A549 (cell line): ENCODE data around the gene PBX1. TPM values are rescaled to one million over a fixed set of nuclear protein-coding genes. Genes with fewer than 3 reads are reported as not detected.
A peak's percentile ranks its signal among the peaks of the same experiment; 100 is the strongest.

Source experiments
- ATAC-seq, 2 experiments: fragments of 200-7000 bp in 1 of 2; fragments of >200 bp in 1 of 2; cut with Nextera tagmentation in 1 of 2; cut with Tn5 transposase in 1 of 2; 3 replicates each; pipeline versions ENCODE4 v1.8.0 to v1.9.1; 2018 to 2020; ENCODE audit warnings: mild to moderate bottlenecking in 1 of 2, moderate library complexity in 1 of 2
- CTCF ChIA-PET: fragments of 300-600 bp; sonication (Branson Sonifier 250); formaldehyde crosslinking; extraction: SDS; loops from one replicate; lab custom pipeline; 2021; ENCODE audit warnings: antibody characterized with exemption, inconsistent platforms; lab: Yijun Ruan, JAX
- POLR2A ChIA-PET: fragments of 350-600 bp; formaldehyde crosslinking; extraction: SDS; loops from one replicate; lab custom pipeline; 2021; ENCODE audit warnings: antibody characterized with exemption, inconsistent platforms; lab: Yijun Ruan, JAX
- DNase-seq, 2 experiments: peaks; one replicate each; pipeline versions ENCODE4 v3.0.0 to v3.0.0-alpha.2; 2011 to 2016; ENCODE audit warnings: low read depth in 1 of 2, low spot score in 1 of 2
- FAIRE-seq: peaks from 2 replicates; lab custom pipeline; 2011; peaks lifted over from hg19 to GRCh38; lab: Jason Lieb, UNC
- H3K27ac ChIP-seq, 2 experiments: fragments of >200 bp; sonication (Bioruptor Twin); formaldehyde crosslinking; 3 replicates each; pipeline ENCODE4 v1.5.1; 2016 to 2017
- H3K4me1 ChIP-seq: fragments of >200 bp; sonication (Bioruptor Twin); formaldehyde crosslinking; 3 replicates; pipeline ENCODE4 v1.6.1; 2016
- H3K4me2 ChIP-seq: fragments of >200 bp; sonication (Bioruptor Twin); formaldehyde crosslinking; 3 replicates; pipeline ENCODE4 v1.6.1; 2016
- H3K4me3 ChIP-seq: fragments of >200 bp; sonication (Bioruptor Twin); formaldehyde crosslinking; 3 replicates; pipeline ENCODE4 v1.5.1; 2016
- H3K9me3 ChIP-seq: fragments of >200 bp; sonication (Bioruptor Twin); formaldehyde crosslinking; 3 replicates; pipeline ENCODE4 v1.6.1; 2016
- BHLHE40 ChIP-seq: IDR thresholded peaks from 2 replicates; pipeline ENCODE4 v1.6.1; 2012; ENCODE audit warnings: low read depth, low read length, inconsistent platforms
- CBX2 ChIP-seq: fragments of 200-600 bp; sonication (generic); IDR thresholded peaks from 2 replicates; pipeline ENCODE4 v1.6.1; 2016; ENCODE audit warnings: low read depth, mild to moderate bottlenecking, borderline replicate concordance
- CHD2 ChIP-seq: fragments of 150-350 bp; IDR thresholded peaks from 2 replicates; pipeline ENCODE4 v1.6.1; 2014; ENCODE audit warnings: low read length; ENCODE audit not compliant: partially characterized antibody
- CTCF ChIP-seq: fragments of >200 bp; sonication (Bioruptor Twin); formaldehyde crosslinking; IDR thresholded peaks from 3 replicates; pipeline ENCODE4 v1.5.1; 2016
- EP300 ChIP-seq, 2 experiments: fragments of >200 bp; sonication (Bioruptor Twin); formaldehyde crosslinking; IDR thresholded peaks; 2 replicates in 1 of 2; 3 replicates in 1 of 2; pipeline ENCODE4 v1.6.1; 2016 to 2017
- ESRRA ChIP-seq: fragments of 150-350 bp; IDR thresholded peaks from 2 replicates; pipeline ENCODE4 v1.6.1; 2014; ENCODE audit warnings: mild to moderate bottlenecking, low read length, borderline replicate concordance
- JUN ChIP-seq, 2 experiments: fragments of >200 bp; sonication (Bioruptor Twin); formaldehyde crosslinking; IDR thresholded peaks; 2 replicates in 1 of 2; 3 replicates in 1 of 2; pipeline ENCODE4 v1.6.1; 2016 to 2017
- KDM1A ChIP-seq: fragments of 200-600 bp; sonication (generic); IDR thresholded peaks from 2 replicates; pipeline ENCODE4 v1.6.1; 2016; ENCODE audit warnings: low read depth, mild to moderate bottlenecking
- KDM5A ChIP-seq: fragments of 200-600 bp; sonication (generic); IDR thresholded peaks from 2 replicates; pipeline ENCODE4 v1.6.1; 2016; ENCODE audit warnings: antibody characterized with exemption, mild to moderate bottlenecking
- NR3C1 ChIP-seq: fragments of >200 bp; sonication (Bioruptor Twin); formaldehyde crosslinking; IDR thresholded peaks from 3 replicates; pipeline ENCODE4 v1.6.1; 2017
- POLR2AphosphoS2 ChIP-seq: conservative IDR thresholded peaks from 2 replicates; pipeline ENCODE4 v1.6.1; 2012; ENCODE audit warnings: low read length, improper control_type of control experiment, inconsistent platforms
- RAD21 ChIP-seq, 2 experiments: fragments of >200 bp in 1 of 2; sonication (Bioruptor Twin) in 1 of 2; formaldehyde crosslinking in 1 of 2; IDR thresholded peaks in 1 of 2; conservative IDR thresholded peaks in 1 of 2; 2 replicates in 1 of 2; 3 replicates in 1 of 2; pipeline ENCODE4 v1.6.1; 2012 to 2018; ENCODE audit warnings: inconsistent platforms in 1 of 2
- RARB ChIP-seq: fragments of 250-450 bp; sonication (Bioruptor Pico); IDR thresholded peaks from 2 replicates; pipeline ENCODE4 v1.8.0; 2021; ENCODE audit warnings: mild to moderate bottlenecking, moderate library complexity
- RFX5 ChIP-seq: fragments of 450-650 bp; IDR thresholded peaks from 2 replicates; pipeline ENCODE4 v1.7.1; 2014; ENCODE audit warnings: antibody characterized with exemption, mild to moderate bottlenecking, moderate library complexity
- RNF2 ChIP-seq: fragments of 200-600 bp; sonication (generic); IDR thresholded peaks from 2 replicates; pipeline ENCODE4 v1.6.1; 2016; ENCODE audit warnings: low read depth, mild to moderate bottlenecking, antibody characterized with exemption, moderate library complexity, borderline replicate concordance
- SMC3 ChIP-seq: fragments of >200 bp; sonication (Bioruptor Twin); formaldehyde crosslinking; IDR thresholded peaks from 3 replicates; pipeline ENCODE4 v1.6.1; 2018; ENCODE audit warnings: inconsistent platforms
- TP53 ChIP-seq: fragments of 250-450 bp; sonication (Bioruptor Pico); IDR thresholded peaks from 2 replicates; pipeline ENCODE4 v1.5.0; 2021; ENCODE audit warnings: mild to moderate bottlenecking, moderate library complexity
- ZNF302 ChIP-seq: fragments of 250-450 bp; sonication (Bioruptor Pico); IDR thresholded peaks from 2 replicates; pipeline ENCODE4 v1.9.0; 2021; ENCODE audit warnings: inconsistent platforms, mild to moderate bottlenecking, moderate library complexity
- ZSCAN20 ChIP-seq: fragments of 250-450 bp; sonication (Bioruptor Pico); IDR thresholded peaks from 2 replicates; pipeline ENCODE4 v1.8.0; 2022; ENCODE audit warnings: mild to moderate bottlenecking, moderate library complexity
- WGBS: methylation state at CpG from one replicate; pipeline ENCODE4 v1.1.6; 2017; ENCODE audit errors: missing lambda C conversion rate; 5-methylcytosine and 5-hydroxymethylcytosine counted together
- polyA plus RNA-seq, 4 experiments: library from polyadenylated mRNA; depleted of rRNA in 3 of 4; stranded (reverse); fragments of >200 nt; fragmentation: RNase III in 1 of 4; extraction: RNeasy Plus Mini Kit Qiagen cat#74134 plus additional on column Dnase treatment in 1 of 4; gene quantifications; 2 replicates in 3 of 4; 3 replicates in 1 of 4; pipeline ENCODE4 v1.2.3, GENCODE V29; 2011 to 2017
- TF ChIP-seq, protein P1 (sequence below): fragments of 150-350 bp; IDR thresholded peaks from 2 replicates; pipeline ENCODE4 v1.6.1; 2014; ENCODE audit warnings: low read depth, mild to moderate bottlenecking, low read length
- TF ChIP-seq, protein P2 (sequence below): fragments of 200-600 bp; sonication (generic); IDR thresholded peaks from 2 replicates; pipeline ENCODE4 v1.6.1; 2016; ENCODE audit warnings: antibody characterized with exemption, mild to moderate bottlenecking, moderate library complexity
- TF ChIP-seq, protein P3 (sequence below): fragments of 250-450 bp; sonication (Bioruptor Pico); IDR thresholded peaks from 2 replicates; pipeline ENCODE4 v1.5.0; 2020; ENCODE audit warnings: low read depth, mild to moderate bottlenecking, moderate library complexity

PBX1 gene
- polyA plus RNA-seq, 2 of the 4 experiments (the other 2 are of a cell fraction) = 47.8 to 61.5 TPM

DNA sequence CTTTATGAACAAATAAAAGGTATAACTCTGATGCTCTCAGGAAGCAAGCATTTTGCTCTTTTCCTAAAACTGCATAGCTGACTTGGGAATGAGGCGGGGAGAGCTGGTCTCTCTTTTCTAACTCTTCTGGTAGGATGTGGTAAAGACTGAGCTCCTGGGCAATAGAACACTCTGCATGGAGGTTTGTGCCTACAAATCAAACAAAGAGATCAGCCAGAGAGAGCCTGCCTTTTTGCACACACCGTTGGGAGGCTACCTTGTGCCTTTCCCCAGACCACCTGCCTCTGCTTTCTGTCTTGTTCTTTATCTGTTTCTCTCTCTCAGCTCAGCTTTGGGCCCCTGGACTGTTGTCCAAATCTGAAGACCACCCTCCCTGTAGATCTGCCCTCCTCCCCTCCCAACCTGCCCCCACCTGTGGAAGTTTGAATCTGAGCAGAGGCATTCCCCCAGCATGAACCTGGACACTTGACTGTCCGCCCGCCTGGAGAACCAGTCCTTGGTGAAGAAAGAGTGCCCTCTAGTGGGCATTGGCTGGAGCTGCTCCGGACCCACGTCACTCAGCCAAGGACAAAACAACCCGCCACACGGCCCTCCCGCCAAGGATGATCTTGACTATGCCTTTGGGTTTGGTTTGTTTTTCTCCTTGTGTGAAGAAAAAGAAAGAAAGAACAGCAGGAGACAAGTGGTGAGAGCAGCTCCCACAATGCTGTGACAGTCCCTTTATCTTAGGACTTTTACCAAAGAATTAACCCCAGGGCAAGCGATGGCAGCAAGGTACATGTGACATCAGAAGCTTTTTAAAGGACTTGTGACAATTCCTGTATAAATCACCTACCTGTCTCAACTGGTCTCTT, 228.2 kb downstream of the PBX1 start:
- DNase-seq = peak; percentile 85 to 88
- Histone ChIP-seq H3K9me3 (no peaks in the 10 kb centered on the region), H3K4me2 (peak overlapping the region; percentile 54), H3K4me3 (no peak overlapping the region), H3K4me1 (peaks cover 38% of the 10 kb centered on the region), H3K27ac (peak overlapping the region; percentile 89 to 94)
- 22% methylated on average over 10 of the region's 10 CpGs for WGBS
- no peak for FAIRE-seq
- CTCF ChIA-PET = interaction anchor here (0.6 to 3.1 kb wide), 63 partner anchors 9 to 1377 kb away, joined by 3 to 45 read pairs (median 4); partner anchors contain the start of gene PBX1
- TF ChIP-seq EP300 (IDR thresholded peaks at IDR 0.05) (peak in 1 of 2 experiments; percentile 18; a peak in 1 of 5 replicates), SMC3 (peak; percentile 94), RAD21 (conservative IDR thresholded peaks at IDR 0.05 in 1 of 2, IDR thresholded peaks at IDR 0.05 in 1 of 2) (peak; percentile 97 to 99), KDM1A (no peak), TP53 (no peak), POLR2AphosphoS2 (no peak), CBX2 (no peak), RNF2 (no peak), JUN (IDR thresholded peaks at IDR 0.05) (peak in 1 of 2 experiments; percentile 51; a peak in 2 of 5 replicates), RARB (CRISPR knock-in tag) (no peak), ZNF302 (CRISPR knock-in tag) (no peak), ESRRA (no peak), CTCF (peak; percentile 89), BHLHE40 (no peak)
- TF ChIP-seq, protein P1, sequence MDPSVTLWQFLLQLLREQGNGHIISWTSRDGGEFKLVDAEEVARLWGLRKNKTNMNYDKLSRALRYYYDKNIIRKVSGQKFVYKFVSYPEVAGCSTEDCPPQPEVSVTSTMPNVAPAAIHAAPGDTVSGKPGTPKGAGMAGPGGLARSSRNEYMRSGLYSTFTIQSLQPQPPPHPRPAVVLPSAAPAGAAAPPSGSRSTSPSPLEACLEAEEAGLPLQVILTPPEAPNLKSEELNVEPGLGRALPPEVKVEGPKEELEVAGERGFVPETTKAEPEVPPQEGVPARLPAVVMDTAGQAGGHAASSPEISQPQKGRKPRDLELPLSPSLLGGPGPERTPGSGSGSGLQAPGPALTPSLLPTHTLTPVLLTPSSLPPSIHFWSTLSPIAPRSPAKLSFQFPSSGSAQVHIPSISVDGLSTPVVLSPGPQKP = no peak
- TF ChIP-seq, protein P2, sequence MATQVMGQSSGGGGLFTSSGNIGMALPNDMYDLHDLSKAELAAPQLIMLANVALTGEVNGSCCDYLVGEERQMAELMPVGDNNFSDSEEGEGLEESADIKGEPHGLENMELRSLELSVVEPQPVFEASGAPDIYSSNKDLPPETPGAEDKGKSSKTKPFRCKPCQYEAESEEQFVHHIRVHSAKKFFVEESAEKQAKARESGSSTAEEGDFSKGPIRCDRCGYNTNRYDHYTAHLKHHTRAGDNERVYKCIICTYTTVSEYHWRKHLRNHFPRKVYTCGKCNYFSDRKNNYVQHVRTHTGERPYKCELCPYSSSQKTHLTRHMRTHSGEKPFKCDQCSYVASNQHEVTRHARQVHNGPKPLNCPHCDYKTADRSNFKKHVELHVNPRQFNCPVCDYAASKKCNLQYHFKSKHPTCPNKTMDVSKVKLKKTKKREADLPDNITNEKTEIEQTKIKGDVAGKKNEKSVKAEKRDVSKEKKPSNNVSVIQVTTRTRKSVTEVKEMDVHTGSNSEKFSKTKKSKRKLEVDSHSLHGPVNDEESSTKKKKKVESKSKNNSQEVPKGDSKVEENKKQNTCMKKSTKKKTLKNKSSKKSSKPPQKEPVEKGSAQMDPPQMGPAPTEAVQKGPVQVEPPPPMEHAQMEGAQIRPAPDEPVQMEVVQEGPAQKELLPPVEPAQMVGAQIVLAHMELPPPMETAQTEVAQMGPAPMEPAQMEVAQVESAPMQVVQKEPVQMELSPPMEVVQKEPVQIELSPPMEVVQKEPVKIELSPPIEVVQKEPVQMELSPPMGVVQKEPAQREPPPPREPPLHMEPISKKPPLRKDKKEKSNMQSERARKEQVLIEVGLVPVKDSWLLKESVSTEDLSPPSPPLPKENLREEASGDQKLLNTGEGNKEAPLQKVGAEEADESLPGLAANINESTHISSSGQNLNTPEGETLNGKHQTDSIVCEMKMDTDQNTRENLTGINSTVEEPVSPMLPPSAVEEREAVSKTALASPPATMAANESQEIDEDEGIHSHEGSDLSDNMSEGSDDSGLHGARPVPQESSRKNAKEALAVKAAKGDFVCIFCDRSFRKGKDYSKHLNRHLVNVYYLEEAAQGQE = no peak
- POLR2A ChIA-PET = interaction anchor here (0.7 to 1.4 kb wide), 4 partner anchors 14 to 146 kb away, joined by 3 to 8 read pairs (median 4); no protein-coding TSS in a partner anchor
- ATAC-seq = peak; percentile 96 to 97

- H3K4me1 ChIP-seq = peaks cover 38% of the 10 kb centered on the region
- peak overlapping the region; percentile 89 to 94 for H3K27ac ChIP-seq
- ATAC-seq (peak in 1 of 2 experiments; percentile 6; a peak in 1 of 6 replicates), FAIRE-seq (no peak), DNase-seq (no peak)
- ChIA-PET CTCF (interaction anchor here (0.7 to 3.1 kb wide), 49 partner anchors 8 to 1378 kb away, joined by 3 to 45 read pairs (median 4); partner anchors contain the start of gene PBX1), POLR2A (interaction anchor here (0.7 to 1.4 kb wide), 4 partner anchors 15 to 146 kb away, joined by 3 to 8 read pairs (median 4); no protein-coding TSS in a partner anchor)
- TF ChIP-seq NR3C1 (no peak), ESRRA (no peak), ZSCAN20 (no peak), KDM5A (no peak), RFX5 (no peak), CHD2 (no peak)
- TF ChIP-seq, protein P3, sequence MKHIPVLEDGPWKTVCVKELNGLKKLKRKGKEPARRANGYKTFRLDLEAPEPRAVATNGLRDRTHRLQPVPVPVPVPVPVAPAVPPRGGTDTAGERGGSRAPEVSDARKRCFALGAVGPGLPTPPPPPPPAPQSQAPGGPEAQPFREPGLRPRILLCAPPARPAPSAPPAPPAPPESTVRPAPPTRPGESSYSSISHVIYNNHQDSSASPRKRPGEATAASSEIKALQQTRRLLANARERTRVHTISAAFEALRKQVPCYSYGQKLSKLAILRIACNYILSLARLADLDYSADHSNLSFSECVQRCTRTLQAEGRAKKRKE (CRISPR knock-in tag) = no peak
- H3K4me3 ChIP-seq = no peak overlapping the region
- H3K4me2 ChIP-seq = peak overlapping the region; percentile 54
- 81% methylated on average over 8 of the region's 8 CpGs for WGBS
- no peaks in the 10 kb centered on the region for H3K9me3 ChIP-seq
Measured at GRCh38 chr1:164787834-164788231, 228.8 kb downstream of the PBX1 start.
